ENCODE results near the gene ANAPC1.
"Not testable (repeated sequence)": the region's sequence is repeated elsewhere in the genome, so short reads cannot be mapped to it uniquely, and the experiment has no call there.

ANAPC1 gene

DNA sequence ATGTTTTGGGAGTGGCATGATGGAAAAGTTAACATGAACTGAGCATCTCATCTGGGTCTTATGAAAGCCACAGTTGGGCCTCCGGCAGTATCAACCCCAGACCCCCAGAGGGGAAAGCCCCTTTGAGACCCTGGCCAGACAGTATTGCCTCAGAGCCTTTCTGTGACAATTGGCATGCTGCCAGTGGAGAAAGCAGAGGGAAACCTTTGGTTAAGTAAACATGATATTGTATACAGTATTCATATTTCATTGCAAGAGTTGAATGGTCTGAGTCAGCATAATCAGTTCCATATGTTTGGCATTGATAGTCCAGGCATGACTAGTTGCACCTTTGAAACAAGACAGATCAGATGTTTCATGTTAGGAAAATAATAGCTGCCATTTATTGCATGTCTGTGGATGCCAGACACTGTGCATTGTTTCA lies 34.4 kb upstream of the ANAPC1 start:
- H3K27me3 ChIP-seq (ENCODE audit: low read depth, low read length), result no peaks in the 10 kb centered on the region
- no peaks in the 10 kb centered on the region for H3K9me3 ChIP-seq (ENCODE audit: control insufficient read depth in 1 of 2, low read length in 2 of 2)
- H3K27ac ChIP-seq (ENCODE audit: low read length), result no peak overlapping the region
- peaks cover 0 to 5% of the 10 kb centered on the region in 2 donors for H3K4me1 ChIP-seq (ENCODE audit: control insufficient read depth in 1 of 2, insufficient read depth in 2 of 2, low read length in 2 of 2)
- H3K36me3 ChIP-seq (ENCODE audit: control insufficient read depth in 1 of 2, insufficient read depth in 2 of 2, low read length in 2 of 2), result peaks cover 0 to 4% of the 10 kb centered on the region in 2 donors
- no peak overlapping the region for H3K4me3 ChIP-seq (ENCODE audit: low read depth in 1 of 2, low read length in 2 of 2)

- H3K4me1 ChIP-seq (ENCODE audit: control insufficient read depth in 1 of 2, insufficient read depth in 2 of 2, low read length in 2 of 2), result peaks cover 0 to 5% of the 10 kb centered on the region in 2 donors
- no peaks in the 10 kb centered on the region for H3K27me3 ChIP-seq (ENCODE audit: low read depth, low read length)
- no peak overlapping the region for H3K27ac ChIP-seq (ENCODE audit: low read length)
- H3K36me3 ChIP-seq (ENCODE audit: control insufficient read depth in 1 of 2, insufficient read depth in 2 of 2, low read length in 2 of 2), result no peaks in the 10 kb centered on the region
- H3K4me3 ChIP-seq (ENCODE audit: low read depth in 1 of 2, low read length in 2 of 2), result no peak overlapping the region
- no peaks in the 10 kb centered on the region for H3K9me3 ChIP-seq (ENCODE audit: control insufficient read depth in 1 of 2, low read length in 2 of 2)
Measured at GRCh38 chr2:111917106-111917505, 33.1 kb upstream of the ANAPC1 start.

DNA sequence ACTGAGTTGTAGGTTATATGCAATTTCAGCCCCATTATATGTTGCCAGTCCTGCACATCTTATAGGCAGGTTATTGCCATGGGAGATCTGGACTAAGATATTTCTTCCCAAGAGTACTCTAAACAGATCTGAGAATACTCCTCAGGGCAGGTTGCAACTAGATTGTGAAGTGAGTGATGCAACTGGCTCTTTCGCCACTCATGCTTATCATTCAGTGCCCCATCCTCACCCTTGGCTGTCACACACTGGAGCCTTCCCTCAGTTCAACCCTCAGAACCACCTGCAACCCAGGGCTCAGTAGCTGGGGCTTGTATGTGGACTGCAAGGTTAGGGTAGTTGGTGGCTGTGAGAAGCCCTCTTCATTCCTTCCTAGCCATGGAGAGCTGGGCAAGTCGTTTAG lies 28.6 kb upstream of the ANAPC1 start:
- Histone ChIP-seq H3K36me3 (ENCODE audit: control insufficient read depth in 1 of 2, insufficient read depth in 2 of 2, low read length in 2 of 2) (no peaks in the 10 kb centered on the region), H3K27me3 (ENCODE audit: low read depth, low read length) (no peaks in the 10 kb centered on the region), H3K4me1 (ENCODE audit: control insufficient read depth in 1 of 2, insufficient read depth in 2 of 2, low read length in 2 of 2) (peaks cover 3 to 5% of the 10 kb centered on the region in 2 donors), H3K9me3 (ENCODE audit: control insufficient read depth in 1 of 2, low read length in 2 of 2) (no peaks in the 10 kb centered on the region), H3K4me3 (ENCODE audit: low read depth in 1 of 2, low read length in 2 of 2) (no peak overlapping the region), H3K27ac (ENCODE audit: low read length) (no peak overlapping the region)

DNA sequence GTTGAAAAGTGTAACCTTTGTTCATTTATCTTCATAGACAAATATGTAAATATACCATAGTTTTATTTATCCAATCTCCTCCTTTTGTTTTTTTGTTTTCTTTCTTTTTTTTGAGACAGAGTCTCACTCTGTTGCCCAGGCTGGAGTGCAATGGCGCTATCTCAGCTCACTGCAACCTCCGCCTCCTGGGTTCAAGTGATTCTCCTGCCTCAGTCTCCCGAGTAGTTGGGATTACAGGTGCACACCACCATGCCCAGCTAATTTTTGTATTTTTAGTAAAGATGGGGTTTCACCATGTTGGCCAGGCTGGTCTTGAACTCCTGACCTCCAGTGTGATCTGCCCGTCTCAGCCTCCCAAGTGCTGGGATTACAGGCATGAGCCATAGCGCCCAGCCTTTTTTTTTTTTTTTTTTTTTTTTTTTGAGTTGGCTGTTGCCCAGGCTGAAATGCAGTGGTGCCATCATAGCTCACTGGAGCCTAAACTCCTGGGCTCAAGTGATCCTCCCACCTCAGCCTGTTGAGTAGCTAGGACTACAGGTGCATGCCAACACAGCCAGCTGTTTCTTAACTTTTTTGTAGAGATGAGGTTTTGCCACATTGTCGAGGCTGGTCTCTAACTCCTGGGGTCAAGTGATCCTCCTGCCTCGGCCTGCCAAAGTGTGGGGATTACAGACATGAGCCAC lies 27.4 kb upstream of the ANAPC1 start:
- H3K27me3 ChIP-seq (ENCODE audit: low read depth, low read length); H3K4me3 ChIP-seq (ENCODE audit: low read depth in 1 of 2, low read length in 2 of 2); H3K27ac ChIP-seq (ENCODE audit: low read length); H3K9me3 ChIP-seq (ENCODE audit: control insufficient read depth in 1 of 2, low read length in 2 of 2); H3K36me3 ChIP-seq (ENCODE audit: control insufficient read depth in 1 of 2, insufficient read depth in 2 of 2, low read length in 2 of 2); H3K4me1 ChIP-seq (ENCODE audit: control insufficient read depth in 1 of 2, insufficient read depth in 2 of 2, low read length in 2 of 2): not testable (repeated sequence)

GRCh38 chr2:111910609-111911277 lies 26.8 kb upstream of the ANAPC1 start:
- Histone ChIP-seq H3K27me3 (ENCODE audit: low read depth, low read length) (no peaks in the 10 kb centered on the region), H3K9me3 (ENCODE audit: control insufficient read depth in 1 of 2, low read length in 2 of 2) (no peaks in the 10 kb centered on the region), H3K27ac (ENCODE audit: low read length) (no peak overlapping the region), H3K4me1 (ENCODE audit: control insufficient read depth in 1 of 2, insufficient read depth in 2 of 2, low read length in 2 of 2) (peaks cover 10 to 12% of the 10 kb centered on the region in 2 donors), H3K4me3 (ENCODE audit: low read depth in 1 of 2, low read length in 2 of 2) (no peak overlapping the region), H3K36me3 (ENCODE audit: control insufficient read depth in 1 of 2, insufficient read depth in 2 of 2, low read length in 2 of 2) (no peaks in the 10 kb centered on the region)

- H3K27me3 ChIP-seq (ENCODE audit: low read depth, low read length); H3K4me3 ChIP-seq (ENCODE audit: low read depth in 1 of 2, low read length in 2 of 2); H3K36me3 ChIP-seq (ENCODE audit: control insufficient read depth in 1 of 2, insufficient read depth in 2 of 2, low read length in 2 of 2); H3K9me3 ChIP-seq (ENCODE audit: control insufficient read depth in 1 of 2, low read length in 2 of 2); H3K27ac ChIP-seq (ENCODE audit: low read length): not testable (repeated sequence)
- peaks cover 10 to 12% of the 10 kb centered on the region in 2 donors for H3K4me1 ChIP-seq (ENCODE audit: control insufficient read depth in 1 of 2, insufficient read depth in 2 of 2, low read length in 2 of 2)
Measured at GRCh38 chr2:111909997-111910396, 26.0 kb upstream of the ANAPC1 start.

GRCh38 chr2:111909079-111909478 lies 25.1 kb upstream of the ANAPC1 start:
- no peaks in the 10 kb centered on the region for H3K36me3 ChIP-seq (ENCODE audit: control insufficient read depth in 1 of 2, insufficient read depth in 2 of 2, low read length in 2 of 2)
- H3K27me3 ChIP-seq (ENCODE audit: low read depth, low read length), result no peaks in the 10 kb centered on the region
- H3K27ac ChIP-seq (ENCODE audit: low read length), result no peak overlapping the region
- peaks cover 10 to 12% of the 10 kb centered on the region in 2 donors for H3K4me1 ChIP-seq (ENCODE audit: control insufficient read depth in 1 of 2, insufficient read depth in 2 of 2, low read length in 2 of 2)
- H3K4me3 ChIP-seq (ENCODE audit: low read depth in 1 of 2, low read length in 2 of 2), result no peak overlapping the region
- no peaks in the 10 kb centered on the region for H3K9me3 ChIP-seq (ENCODE audit: control insufficient read depth in 1 of 2, low read length in 2 of 2)

DNA sequence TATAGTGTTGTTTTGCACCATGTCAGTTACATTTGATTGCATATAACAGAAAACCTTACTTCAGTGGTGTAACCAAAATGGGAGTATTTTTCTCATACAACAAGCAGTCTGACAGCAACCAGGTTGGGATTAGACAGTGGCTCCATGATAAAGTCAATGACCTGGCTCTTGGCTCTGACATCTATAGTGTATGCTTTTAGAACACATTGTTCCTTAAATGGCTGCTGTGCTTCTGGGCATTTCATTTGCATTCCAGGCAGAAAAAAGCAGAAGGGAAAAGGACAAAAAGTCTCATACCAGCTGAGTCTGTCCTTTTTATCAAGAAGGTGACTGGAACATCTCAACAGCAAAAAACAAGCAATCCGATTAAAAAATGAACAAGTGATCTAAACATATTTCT lies 24.6 kb upstream of the ANAPC1 start:
- no peaks in the 10 kb centered on the region for H3K9me3 ChIP-seq (ENCODE audit: control insufficient read depth in 1 of 2, low read length in 2 of 2)
- no peaks in the 10 kb centered on the region for H3K27me3 ChIP-seq (ENCODE audit: low read depth, low read length)
- no peaks in the 10 kb centered on the region for H3K36me3 ChIP-seq (ENCODE audit: control insufficient read depth in 1 of 2, insufficient read depth in 2 of 2, low read length in 2 of 2)
- H3K4me3 ChIP-seq (ENCODE audit: low read depth in 1 of 2, low read length in 2 of 2), result no peak overlapping the region
- H3K27ac ChIP-seq (ENCODE audit: low read length), result no peak overlapping the region
- H3K4me1 ChIP-seq (ENCODE audit: control insufficient read depth in 1 of 2, insufficient read depth in 2 of 2, low read length in 2 of 2), result peaks cover 10 to 12% of the 10 kb centered on the region in 2 donors

DNA sequence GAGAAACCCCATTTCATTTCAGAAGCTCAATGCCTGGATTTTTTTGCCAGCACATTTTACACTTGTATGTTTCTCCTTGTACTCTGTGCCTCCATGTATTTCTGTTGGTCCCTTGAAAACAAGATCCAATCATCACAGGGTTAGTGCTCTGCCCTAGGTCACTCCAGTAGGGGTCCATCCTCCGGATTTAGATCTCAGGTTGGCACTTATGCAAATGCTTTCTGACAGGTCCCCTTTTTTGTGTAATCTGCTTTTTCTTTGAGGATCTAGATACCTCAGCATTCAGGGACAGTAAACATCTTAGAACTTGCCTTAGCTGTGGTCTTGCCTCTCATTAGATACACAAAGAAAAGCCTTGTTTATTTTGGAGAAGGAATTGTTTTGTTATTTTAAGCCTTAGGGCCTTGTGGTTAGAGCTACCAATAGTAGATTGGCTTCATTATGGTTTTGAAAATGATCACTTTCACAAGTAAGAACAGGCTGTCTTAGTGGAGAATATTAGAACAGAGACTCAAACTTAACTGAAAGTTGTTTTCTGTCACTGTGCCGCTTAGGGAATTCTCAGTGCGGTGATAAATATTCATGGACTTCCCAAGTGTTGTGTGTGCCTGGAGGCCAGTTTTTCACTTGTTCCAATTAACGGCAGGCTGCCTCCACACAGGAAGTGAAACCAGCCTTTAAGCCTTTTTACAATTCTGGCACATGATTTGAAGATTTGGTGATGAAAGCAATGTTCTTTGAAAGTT lies 22.2 kb upstream of the ANAPC1 start:
- no peaks in the 10 kb centered on the region for H3K27me3 ChIP-seq (ENCODE audit: low read depth, low read length)
- peak overlapping the region; percentile 65 for H3K27ac ChIP-seq (ENCODE audit: low read length)
- no peaks in the 10 kb centered on the region for H3K36me3 ChIP-seq (ENCODE audit: control insufficient read depth in 1 of 2, insufficient read depth in 2 of 2, low read length in 2 of 2)
- H3K4me1 ChIP-seq (ENCODE audit: control insufficient read depth in 1 of 2, insufficient read depth in 2 of 2, low read length in 2 of 2), result peaks cover 11 to 16% of the 10 kb centered on the region in 2 donors
- H3K4me3 ChIP-seq (ENCODE audit: low read depth in 1 of 2, low read length in 2 of 2), result peak overlapping the region in 1 of 2 donors; percentile 13
- H3K9me3 ChIP-seq (ENCODE audit: control insufficient read depth in 1 of 2, low read length in 2 of 2), result no peaks in the 10 kb centered on the region

- Histone ChIP-seq H3K4me1 (ENCODE audit: control insufficient read depth in 1 of 2, insufficient read depth in 2 of 2, low read length in 2 of 2) (peaks cover 12% of the 10 kb centered on the region in 2 donors), H3K27ac (ENCODE audit: low read length) (peak overlapping the region; percentile 30)
- H3K9me3 ChIP-seq (ENCODE audit: control insufficient read depth in 1 of 2, low read length in 2 of 2); H3K27me3 ChIP-seq (ENCODE audit: low read depth, low read length); H3K4me3 ChIP-seq (ENCODE audit: low read depth in 1 of 2, low read length in 2 of 2); H3K36me3 ChIP-seq (ENCODE audit: control insufficient read depth in 1 of 2, insufficient read depth in 2 of 2, low read length in 2 of 2): not testable (repeated sequence)
Measured at GRCh38 chr2:111905475-111905869, 21.5 kb upstream of the ANAPC1 start.

DNA sequence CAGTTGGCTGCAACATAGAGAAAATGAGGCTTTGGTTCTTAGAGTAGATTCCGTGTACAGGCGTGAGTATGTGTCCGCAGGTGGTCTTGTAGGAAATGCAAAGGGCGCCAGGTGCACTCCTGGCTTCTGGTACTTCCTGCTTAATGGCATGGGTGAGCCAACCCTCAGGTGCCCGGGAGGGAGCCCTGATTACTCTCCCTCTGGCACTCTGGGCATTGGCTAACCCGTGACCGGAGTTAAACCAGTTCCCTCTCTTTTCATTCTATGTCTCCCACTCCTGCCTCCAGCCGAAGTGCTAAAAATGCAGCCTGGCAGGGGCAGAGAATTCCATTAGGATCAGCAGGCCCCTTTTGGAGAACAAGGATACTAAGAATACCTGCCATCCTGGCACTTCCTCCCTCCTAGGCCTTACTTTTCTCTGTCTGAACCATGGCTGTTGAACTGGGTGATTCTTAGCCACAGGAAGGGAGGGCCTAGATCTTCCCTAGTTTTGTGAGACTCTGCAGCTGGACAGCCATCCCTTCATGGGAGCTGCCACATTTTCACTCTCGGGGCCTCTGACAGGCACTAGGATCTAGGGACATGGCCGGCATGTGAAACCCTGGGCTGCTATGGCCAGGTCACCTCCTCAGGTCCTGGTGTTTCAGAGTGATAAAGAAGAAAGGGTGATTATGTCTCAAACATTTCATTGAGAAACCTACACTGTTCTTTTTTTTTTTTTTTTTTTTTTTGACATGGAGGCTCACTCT lies 20.9 kb upstream of the ANAPC1 start:
- H3K4me1 ChIP-seq (ENCODE audit: control insufficient read depth in 1 of 2, insufficient read depth in 2 of 2, low read length in 2 of 2), result peaks cover 12 to 16% of the 10 kb centered on the region in 2 donors

More for the DNA sequence above, 20.9 kb upstream of the ANAPC1 start:
- Histone ChIP-seq H3K36me3 (ENCODE audit: control insufficient read depth in 1 of 2, insufficient read depth in 2 of 2, low read length in 2 of 2) (no peaks in the 10 kb centered on the region), H3K4me3 (ENCODE audit: low read depth in 1 of 2, low read length in 2 of 2) (no peak overlapping the region), H3K9me3 (ENCODE audit: control insufficient read depth in 1 of 2, low read length in 2 of 2) (no peaks in the 10 kb centered on the region), H3K27ac (ENCODE audit: low read length) (peak overlapping the region; percentile 30), H3K27me3 (ENCODE audit: low read depth, low read length) (no peaks in the 10 kb centered on the region)
